Cortex of kidney (tissue), 1 donor: Measurements from ENCODE around the gene COX6B2.

Source experiments
- DNase-seq: peaks from one replicate; lab custom pipeline; 2025; lab: John Stamatoyannopoulos, UW

COX6B2 gene

GRCh38 chr19:55383279-55384130 is 29.0 kb upstream of the COX6B2 start:
- no peak for DNase-seq

DNA sequence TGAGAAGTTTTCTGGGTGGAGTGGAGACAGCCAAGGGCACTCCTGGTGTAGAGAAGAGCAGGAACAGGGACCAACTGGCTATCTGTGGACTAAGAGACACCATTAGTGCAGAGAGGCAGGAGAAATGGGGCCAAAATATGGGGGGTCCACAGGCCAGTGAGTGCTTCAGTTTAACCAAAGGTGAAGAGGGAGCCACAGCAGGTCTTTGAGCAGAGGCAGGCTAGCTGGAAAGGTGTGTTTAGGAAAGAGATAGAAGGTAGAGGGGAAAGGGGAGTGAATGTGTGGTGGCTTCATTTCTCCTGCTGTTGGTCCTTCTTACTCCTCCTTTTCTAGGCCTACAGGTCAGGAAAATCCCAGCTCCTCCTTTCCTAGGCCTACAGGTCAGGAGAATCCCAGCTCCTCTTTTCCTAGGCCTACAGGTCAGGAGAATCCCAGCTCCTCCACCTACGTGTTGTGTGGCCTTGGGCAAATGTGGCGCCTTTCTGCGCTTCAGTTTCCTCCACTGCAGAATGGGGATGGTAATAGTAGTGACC is 28.1 kb upstream of the COX6B2 start:
- DNase-seq, result no peak

- no peak for DNase-seq
Observed at GRCh38 chr19:55382013-55382412, 27.5 kb upstream of the COX6B2 start.

DNA sequence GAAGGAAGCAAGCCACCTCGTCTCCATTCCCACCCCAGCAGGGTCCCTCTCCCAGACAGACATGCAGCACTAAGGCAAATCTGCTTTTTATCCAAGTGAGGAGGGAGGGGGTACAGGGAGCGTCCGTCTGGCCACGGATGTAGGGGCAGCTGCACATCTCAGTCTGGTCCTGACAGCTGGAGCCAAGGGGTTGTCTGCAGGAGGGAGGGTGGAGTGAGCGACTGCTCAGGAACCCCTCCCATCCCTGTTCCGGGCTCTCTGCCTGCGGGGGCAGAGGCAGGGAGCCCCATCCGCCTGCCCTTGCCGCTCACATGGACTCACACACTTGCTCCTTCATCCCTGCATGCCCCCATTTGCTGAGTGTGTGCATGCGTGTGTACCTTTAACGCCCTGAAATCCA is 24.7 kb upstream of the COX6B2 start:
- no peak for DNase-seq

GRCh38 chr19:55377356-55378131 is 23.0 kb upstream of the COX6B2 start:
- no peak for DNase-seq

GRCh38 chr19:55376241-55376933 is 21.9 kb upstream of the COX6B2 start, which contains the start of gene TMEM190:
TSS of gene TMEM190 (plus strand) at chr19:55376826. CDS start at chr19:55376854, 28 bp downstream.
- no peak for DNase-seq

DNA sequence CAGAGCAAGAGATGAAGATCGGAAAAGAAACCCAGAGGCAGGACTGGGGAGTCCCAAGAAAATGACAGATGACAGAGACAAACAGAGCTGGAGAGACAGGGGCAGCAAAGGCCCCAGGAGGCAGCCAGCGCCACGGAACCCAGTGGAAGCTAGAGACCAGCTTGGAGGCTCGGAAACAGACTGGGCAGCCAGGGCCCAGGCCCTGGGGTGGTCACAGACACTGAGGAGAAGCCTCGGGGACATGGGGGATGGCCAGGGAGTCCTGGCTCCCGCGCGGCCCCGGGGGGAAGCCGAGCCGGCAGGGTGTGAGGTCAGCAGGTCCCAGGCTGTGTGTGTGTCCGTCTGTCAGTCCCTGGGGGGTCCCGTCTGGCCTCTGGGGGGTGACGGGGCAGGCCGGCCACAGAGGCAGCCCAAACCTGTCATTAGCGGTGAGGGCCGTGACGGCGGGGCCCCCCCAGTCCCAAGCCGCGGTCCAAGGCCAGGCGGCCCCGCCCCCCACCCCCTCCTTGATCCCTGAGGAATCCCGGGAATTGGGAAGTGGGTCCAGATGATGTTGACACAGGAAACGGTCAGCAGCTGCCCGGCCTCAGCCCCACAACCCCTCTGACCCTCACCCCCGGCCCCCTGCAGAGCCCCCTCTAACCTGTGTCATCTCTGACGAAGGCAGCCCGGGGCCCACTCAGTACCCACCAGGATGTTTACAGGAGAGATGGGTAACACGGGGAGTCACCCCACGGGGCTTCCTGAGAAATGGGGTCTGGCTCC is 19.7 kb upstream of the COX6B2 start:
- DNase-seq, result no peak

GRCh38 chr19:55373306-55373992 is 18.9 kb upstream of the COX6B2 start:
- no peak for DNase-seq

GRCh38 chr19:55372316-55373081 is 18.0 kb upstream of the COX6B2 start:
- no peak for DNase-seq

GRCh38 chr19:55370305-55370988 is 15.9 kb upstream of the COX6B2 start, which contains the start of gene IL11:
TSS of gene IL11 (minus strand) at chr19:55370463. CDS start at chr19:55370310, 153 bp downstream.
- no peak for DNase-seq

DNA sequence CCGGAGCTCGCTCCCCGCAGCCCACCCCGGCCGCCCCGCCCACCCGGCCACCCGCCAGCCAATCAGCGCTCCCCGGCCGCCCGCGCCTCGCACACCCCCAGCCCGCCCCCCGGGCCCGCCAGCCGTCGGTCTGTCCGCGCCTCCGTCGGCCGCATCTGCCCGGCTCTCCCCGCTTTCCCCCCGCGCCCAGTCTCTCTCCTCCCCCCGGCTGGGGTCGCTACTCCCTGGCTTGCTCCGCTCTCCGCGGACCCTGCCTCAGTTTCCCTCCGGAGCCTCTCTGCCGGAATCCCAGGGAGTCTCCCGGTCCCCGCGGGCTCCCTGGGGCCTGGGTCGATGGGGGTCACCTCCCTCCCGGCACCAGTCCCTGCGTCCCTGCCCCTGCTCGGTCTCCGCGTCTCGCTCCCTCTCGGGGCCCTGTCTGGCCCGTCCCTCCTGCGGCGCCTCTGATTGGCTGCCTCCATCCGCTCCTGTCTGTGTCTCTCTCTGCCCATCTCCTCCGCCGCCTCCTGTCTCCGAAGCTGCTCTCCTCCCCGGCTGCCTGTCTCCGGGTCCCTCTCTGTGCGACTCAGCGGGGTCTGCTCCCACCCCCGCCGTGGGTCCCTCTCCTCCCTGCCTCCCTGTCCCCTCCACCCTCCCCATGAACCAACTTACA is 15.3 kb upstream of the COX6B2 start:
- DNase-seq, result no peak

DNA sequence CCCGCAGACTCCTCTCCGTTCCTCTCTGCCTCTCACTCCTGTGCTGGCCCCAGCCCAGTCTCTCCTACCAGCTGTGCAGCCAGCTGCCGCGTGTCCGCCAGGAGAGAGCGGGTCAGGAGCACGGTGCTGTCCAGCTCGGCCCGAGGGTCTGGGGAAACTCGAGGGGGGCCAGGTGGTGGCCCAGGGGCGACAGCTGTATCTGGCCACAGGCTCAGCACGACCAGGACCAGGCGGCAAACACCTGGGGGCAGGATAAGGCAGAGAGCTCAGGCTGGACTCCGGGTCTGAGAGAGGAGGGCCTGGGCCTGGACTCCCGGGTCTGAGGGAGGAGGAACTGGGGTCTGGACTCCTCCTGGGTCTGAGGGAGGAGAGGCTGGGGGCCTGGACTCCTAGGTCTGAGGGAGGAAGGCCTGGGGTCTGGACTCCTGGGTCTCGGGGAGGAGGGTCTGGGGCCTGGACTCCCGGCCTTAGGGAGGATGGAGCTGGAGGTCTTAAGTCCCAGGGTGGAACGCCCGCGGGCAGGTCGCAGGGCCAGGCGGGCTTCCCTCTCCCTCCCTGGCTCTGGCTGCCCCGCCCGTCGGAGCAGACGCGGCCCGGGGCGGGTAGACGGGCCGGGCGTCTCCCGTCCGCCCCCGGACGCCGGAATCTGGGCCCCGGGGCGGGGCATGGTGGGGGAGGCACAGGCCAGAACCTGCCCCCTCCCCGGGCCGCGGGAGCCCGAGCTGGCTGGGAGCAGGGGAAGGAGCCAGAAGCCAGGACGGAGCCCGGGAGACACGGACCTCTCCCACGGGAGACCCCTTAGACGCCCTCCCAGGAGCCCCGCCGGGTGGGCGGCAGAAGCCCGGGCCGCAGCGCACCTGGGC is 14.4 kb upstream of the COX6B2 start:
- DNase-seq, result no peak

GRCh38 chr19:55368106-55368505 is 13.6 kb upstream of the COX6B2 start:
- DNase-seq, result no peak

DNA sequence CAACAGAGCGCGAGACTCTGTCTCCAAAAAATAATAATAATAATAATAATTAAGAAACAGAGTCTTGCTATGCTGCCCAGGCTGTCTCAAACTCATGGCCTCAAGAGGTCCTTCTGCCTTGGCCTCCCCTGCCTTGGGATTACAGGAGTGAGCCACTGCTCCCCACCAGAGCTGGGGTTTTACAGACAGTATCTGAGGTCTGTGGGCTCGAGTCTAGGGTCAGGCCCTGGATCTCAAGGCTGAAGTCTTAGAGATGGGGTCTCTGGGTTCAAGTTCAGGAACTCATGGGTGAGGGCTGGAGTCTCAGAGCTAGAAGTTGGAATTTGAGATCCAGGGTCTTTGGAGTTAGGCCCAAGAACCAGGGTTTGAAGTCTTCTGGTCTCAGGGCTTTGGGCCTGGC is 12.3 kb upstream of the COX6B2 start:
- no peak for DNase-seq

GRCh38 chr19:55365964-55366363 is 11.4 kb upstream of the COX6B2 start:
- DNase-seq, result no peak

DNA sequence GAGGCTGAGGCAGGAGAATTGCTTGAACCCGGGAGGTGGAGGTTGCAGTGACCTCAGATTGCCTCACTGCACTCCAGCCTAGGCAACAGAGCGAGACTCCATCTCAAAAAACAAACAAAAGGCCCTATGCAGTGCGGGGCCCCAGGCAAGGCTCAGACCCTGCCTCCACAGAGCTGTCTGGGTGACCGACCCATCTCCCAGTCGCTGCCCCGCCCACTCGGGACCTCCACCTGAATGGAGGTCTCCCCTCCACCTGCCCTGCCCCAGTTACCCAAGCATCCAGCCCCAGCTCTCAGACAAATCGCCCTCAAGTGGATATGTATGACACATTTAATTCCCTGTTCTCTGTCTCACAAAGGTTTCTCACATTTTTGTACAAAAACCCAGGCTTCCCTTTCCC is 10.7 kb upstream of the COX6B2 start:
- DNase-seq, result no peak

DNA sequence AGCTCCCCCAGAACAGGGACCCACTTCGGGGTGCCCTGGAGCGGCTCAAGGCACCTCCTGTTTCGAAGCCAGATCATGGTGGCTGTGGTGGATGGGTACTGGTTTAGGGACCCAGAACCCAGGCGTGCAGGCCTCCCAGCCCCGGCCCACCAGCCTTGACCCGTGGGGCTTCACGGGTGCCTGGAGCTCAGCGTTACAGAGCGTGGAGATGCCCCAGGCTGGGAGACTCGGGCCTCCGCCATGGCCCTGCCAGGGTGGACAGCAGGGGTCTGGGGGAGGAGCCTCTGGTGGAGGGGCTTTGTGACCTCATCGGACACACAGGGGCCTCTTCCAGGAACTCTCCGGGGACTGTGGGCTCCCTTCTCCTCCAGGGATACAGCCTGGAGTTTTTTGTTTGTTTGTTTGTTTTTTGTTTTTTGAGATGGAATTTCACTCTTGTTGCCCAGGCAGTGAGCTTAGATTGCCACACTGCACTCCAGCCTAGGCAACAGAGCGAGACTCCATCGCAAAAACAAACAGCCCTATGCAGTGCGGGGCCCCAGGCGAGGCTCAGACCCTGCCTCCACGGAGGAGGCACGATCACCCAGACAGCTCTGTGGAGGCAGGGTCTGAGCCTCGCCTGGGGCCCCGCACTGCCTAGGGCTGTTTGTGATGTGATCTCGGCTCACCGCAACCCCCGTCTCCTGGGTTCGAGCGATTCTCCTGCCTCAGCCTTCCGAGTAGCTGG is 8.6 kb upstream of the COX6B2 start, which contains the start of gene GARIN5B:
GARIN5B (minus strand) TSS at position 271 of the 727 bp plus-strand sequence; CDS start at position 77, 194 bp downstream.
- DNase-seq, result no peak
